Measurements from ENCODE around the gene CTBP1. TPM values are rescaled to one million over a fixed set of nuclear protein-coding genes. Genes with fewer than 3 reads are reported as not detected.

Gene CTBP1
- total RNA-seq, 3 donors from 2014 or later: 130 to 159 (median 133) TPM

GRCh38 chr4:1232661-1233621, 16.0 kb downstream of the CTBP1 start:
- no peak overlapping the region for H3K4me3 ChIP-seq
- TF ChIP-seq CTCF (IDR thresholded peaks at IDR 0.05): no peak
- TF ChIP-seq POLR2AphosphoS5 (IDR thresholded peaks at IDR 0.05): no peak
- TF ChIP-seq POLR2A (IDR thresholded peaks at IDR 0.05): no peak
- no peaks in the 10 kb centered on the region for H3K27me3 ChIP-seq
- H3K9me3 ChIP-seq: no peaks in the 10 kb centered on the region
- DNase-seq (ENCODE audit: low spot score in 2 of 2): no peak
- peak overlapping the region in 1 of 2 donors; percentile 20 for H3K27ac ChIP-seq
- H3K36me3 ChIP-seq: no peaks in the 10 kb centered on the region
- intact Hi-C loops (cut with DNase I; ENCODE audit: low total_unique reads): no loop called here
- peaks cover 0 to 10% of the 10 kb centered on the region in 2 donors for H3K4me1 ChIP-seq

GRCh38 chr4:1231637-1232360, 17.1 kb downstream of the CTBP1 start:
- no peak for TF ChIP-seq CTCF (IDR thresholded peaks at IDR 0.05)
- TF ChIP-seq POLR2A (IDR thresholded peaks at IDR 0.05): no peak
- TF ChIP-seq POLR2AphosphoS5 (IDR thresholded peaks at IDR 0.05): no peak
- Histone ChIP-seq H3K27ac (no peak overlapping the region), H3K27me3 (no peaks in the 10 kb centered on the region), H3K36me3 (no peaks in the 10 kb centered on the region), H3K9me3 (no peaks in the 10 kb centered on the region), H3K4me1 (peaks cover 0 to 10% of the 10 kb centered on the region in 2 donors), H3K4me3 (no peak overlapping the region)
- DNase-seq (ENCODE audit: low spot score in 2 of 2): no peak
- intact Hi-C loops (cut with DNase I; ENCODE audit: low total_unique reads): no loop called here

GRCh38 chr4:1230971-1231636, 17.8 kb downstream of the CTBP1 start:
- H3K9me3 ChIP-seq: no peaks in the 10 kb centered on the region
- TF ChIP-seq POLR2A (IDR thresholded peaks at IDR 0.05) (no peak), POLR2AphosphoS5 (IDR thresholded peaks at IDR 0.05) (no peak), CTCF (IDR thresholded peaks at IDR 0.05) (no peak)
- intact Hi-C loops (cut with DNase I; ENCODE audit: low total_unique reads): no loop called here

GRCh38 chr4:1230316-1230715, 18.6 kb downstream of the CTBP1 start:
- H3K36me3 ChIP-seq: no peaks in the 10 kb centered on the region
- DNase-seq (ENCODE audit: low spot score in 2 of 2): no peak
- no peak overlapping the region for H3K4me3 ChIP-seq
- H3K27ac ChIP-seq: no peak overlapping the region
- H3K4me1 ChIP-seq: peaks cover 0 to 10% of the 10 kb centered on the region in 2 donors
- intact Hi-C loops (cut with DNase I; ENCODE audit: low total_unique reads): no loop called here
- no peaks in the 10 kb centered on the region for H3K27me3 ChIP-seq
- TF ChIP-seq POLR2A (IDR thresholded peaks at IDR 0.05) (no peak), CTCF (IDR thresholded peaks at IDR 0.05) (no peak), POLR2AphosphoS5 (IDR thresholded peaks at IDR 0.05) (no peak)
- H3K9me3 ChIP-seq: no peaks in the 10 kb centered on the region

More at GRCh38 chr4:1230971-1231636, 17.8 kb downstream of the CTBP1 start:
- no peak overlapping the region for H3K4me3 ChIP-seq
- no peak for DNase-seq (ENCODE audit: low spot score in 2 of 2)
- H3K4me1 ChIP-seq: peaks cover 0 to 10% of the 10 kb centered on the region in 2 donors
- no peaks in the 10 kb centered on the region for H3K36me3 ChIP-seq
- no peaks in the 10 kb centered on the region for H3K27me3 ChIP-seq
- no peak overlapping the region for H3K27ac ChIP-seq

All from breast epithelium (tissue), 4 donors.